IMR-90 (cell line): Measurements from ENCODE around the gene MAN1A2. TPM values are rescaled to one million over a fixed set of nuclear protein-coding genes. Genes with fewer than 3 reads are reported as not detected.

Experiments used
- ATAC-seq: fragments of 200-7000 bp; cut with Tn5 transposase; 2 replicates; pipeline ENCODE4 v1.9.1; 2020; ENCODE audit warnings: low read depth, mild to moderate bottlenecking, moderate library complexity
- BruUV-seq: library from RNA; stranded (reverse); fragments of 400-500 nt; replicated peaks from 2 replicates; lab custom pipeline; 2021; lab: Mats Ljungman, UMichigan
- CTCF ChIA-PET: fragments of 300-600 bp; formaldehyde crosslinking; extraction: SDS; loops from one replicate; lab custom pipeline; 2021; ENCODE audit warnings: antibody characterized with exemption; lab: Yijun Ruan, JAX
- POLR2A ChIA-PET: fragments of 300-600 bp; sonication (Branson Sonifier 250); formaldehyde crosslinking; loops from one replicate; lab custom pipeline; 2022; ENCODE audit warnings: antibody characterized with exemption; ENCODE audit not compliant: unreplicated experiment; lab: Charles Lee
- DNase-seq: peaks from one replicate; pipeline ENCODE4 v3.0.0; 2013
- H2AFZ ChIP-seq: replicated peaks from 2 replicates; pipeline ENCODE3; 2013; ENCODE audit warnings: low read length, mild to moderate bottlenecking; ENCODE audit not compliant: poor library complexity
- H2AK5ac ChIP-seq: 2 replicates; pipeline ENCODE4 v1.6.1; 2013; ENCODE audit warnings: low read depth, low read length, inconsistent platforms
- H2AK9ac ChIP-seq: replicated peaks from 2 replicates; pipeline ENCODE3; 2013; ENCODE audit warnings: mild to moderate bottlenecking, low read depth, low read length, moderate library complexity; ENCODE audit not compliant: poor library complexity
- H2BK120ac ChIP-seq: 2 replicates; pipeline ENCODE4 v1.6.1; 2013; ENCODE audit warnings: low read depth, low read length, inconsistent platforms
- H2BK15ac ChIP-seq: 3 replicates; pipeline ENCODE4 v1.6.1; 2013; ENCODE audit warnings: low read depth, low read length, inconsistent platforms
- H2BK20ac ChIP-seq: 2 replicates; pipeline ENCODE4 v1.6.1; 2013; ENCODE audit warnings: low read depth, mild to moderate bottlenecking, inconsistent platforms, low read length, moderate library complexity
- H2BK5ac ChIP-seq: 2 replicates; pipeline ENCODE4 v1.6.1; 2013; ENCODE audit warnings: mild to moderate bottlenecking, low read depth, low read length, inconsistent platforms; ENCODE audit not compliant: poor library complexity, severe bottlenecking
- H3K14ac ChIP-seq: replicated peaks from 2 replicates; pipeline ENCODE4 v1.6.1; 2013; ENCODE audit warnings: low read depth, low read length, inconsistent platforms
- H3K18ac ChIP-seq: 2 replicates; pipeline ENCODE4 v1.6.1; 2013; ENCODE audit warnings: low read depth, low read length, control low read depth
- H3K23ac ChIP-seq: 2 replicates; pipeline ENCODE4 v1.6.1; 2013; ENCODE audit warnings: low read depth, low read length, inconsistent platforms
- H3K27ac ChIP-seq: 2 replicates; pipeline ENCODE4 v1.5.1; 2013; ENCODE audit warnings: mild to moderate bottlenecking, control low read depth, low read length; ENCODE audit not compliant: insufficient read depth
- H3K27me3 ChIP-seq: 2 replicates; pipeline ENCODE4 v1.6.1; 2013; ENCODE audit warnings: low read length; ENCODE audit not compliant: control insufficient read depth, insufficient read depth
- H3K36me3 ChIP-seq: 2 replicates; pipeline ENCODE4 v1.6.1; 2013; ENCODE audit warnings: low read length, mixed read lengths; ENCODE audit not compliant: control insufficient read depth, insufficient read depth
- H3K4ac ChIP-seq: 2 replicates; pipeline ENCODE4 v1.6.1; 2013; ENCODE audit warnings: low read depth, low read length, inconsistent platforms
- H3K4me1 ChIP-seq: 2 replicates; pipeline ENCODE4 v1.6.1; 2013; ENCODE audit warnings: low read length, mixed read lengths; ENCODE audit not compliant: control insufficient read depth, insufficient read depth
- H3K4me2 ChIP-seq: 2 replicates; pipeline ENCODE4 v1.6.1; 2013; ENCODE audit warnings: low read depth, mild to moderate bottlenecking, control low read depth, low read length, moderate library complexity
- H3K4me3 ChIP-seq: 2 replicates; pipeline ENCODE4 v1.5.1; 2013; ENCODE audit warnings: low read depth, mild to moderate bottlenecking, control low read depth, low read length, moderate library complexity; ENCODE audit not compliant: insufficient read depth
- H3K56ac ChIP-seq: 2 replicates; pipeline ENCODE4 v1.6.1; 2013; ENCODE audit warnings: low read length, inconsistent platforms; ENCODE audit not compliant: insufficient read depth; ENCODE audit errors: extremely low read depth
- H3K79me1 ChIP-seq, 2 experiments: 2 replicates each; pipeline ENCODE4 v1.6.1; 2013; ENCODE audit warnings: low read length in 2 of 2, inconsistent platforms in 1 of 2, low read depth in 1 of 2
- H3K9ac ChIP-seq: 2 replicates; pipeline ENCODE4 v1.6.1; 2013; ENCODE audit warnings: low read depth, low read length, control low read depth
- H3K9me1 ChIP-seq: 2 replicates; pipeline ENCODE4 v1.6.1; 2013; ENCODE audit warnings: low read length, inconsistent platforms; ENCODE audit not compliant: insufficient read depth
- H3K9me3 ChIP-seq: 2 replicates; pipeline ENCODE4 v1.6.1; 2013; ENCODE audit warnings: low read length; ENCODE audit not compliant: control insufficient read depth, insufficient read depth
- H4K20me1 ChIP-seq: 2 replicates; pipeline ENCODE4 v1.6.1; 2013; ENCODE audit warnings: low read length, inconsistent platforms; ENCODE audit not compliant: insufficient read depth
- H4K5ac ChIP-seq: 2 replicates; pipeline ENCODE4 v1.6.1; 2013; ENCODE audit warnings: mild to moderate bottlenecking, low read depth, low read length, control low read depth
- H4K8ac ChIP-seq, 2 experiments: 2 replicates each; pipeline ENCODE4 v1.6.1; 2013; ENCODE audit warnings: low read depth in 2 of 2, low read length in 2 of 2, control low read depth in 1 of 2, inconsistent platforms in 1 of 2
- H4K91ac ChIP-seq: 2 replicates; pipeline ENCODE4 v1.6.1; 2013; ENCODE audit warnings: low read depth, low read length, inconsistent platforms; ENCODE audit not compliant: insufficient read depth
- CTCF ChIP-seq: conservative IDR thresholded peaks from 2 replicates; pipeline ENCODE4 v1.5.1; 2012; ENCODE audit warnings: mild to moderate bottlenecking, low read depth, low read length, improper control_type of control experiment
- ELK1 ChIP-seq: fragments of 150-350 bp; IDR thresholded peaks from 2 replicates; pipeline ENCODE4 v1.6.1; 2016; ENCODE audit warnings: low read depth, mild to moderate bottlenecking, low read length, moderate library complexity, borderline replicate concordance
- FOS ChIP-seq: fragments of 150-350 bp; IDR thresholded peaks from 2 replicates; pipeline ENCODE4 v1.6.1; 2016; ENCODE audit warnings: low read depth, low read length
- MAFK ChIP-seq: IDR thresholded peaks from 2 replicates; pipeline ENCODE4 v1.6.1; 2012; ENCODE audit warnings: low read depth, low read length, improper control_type of control experiment
- MXI1 ChIP-seq: IDR thresholded peaks from 2 replicates; pipeline ENCODE4 v1.6.1; 2012; ENCODE audit warnings: low read depth, mild to moderate bottlenecking, low read length, moderate library complexity, borderline replicate concordance
- NFE2L2 ChIP-seq: fragments of 150-350 bp; IDR thresholded peaks from 2 replicates; pipeline ENCODE4 v1.6.1; 2016; ENCODE audit warnings: low read depth, mild to moderate bottlenecking, low read length
- RAD21 ChIP-seq: IDR thresholded peaks from 2 replicates; pipeline ENCODE4 v1.6.1; 2012; ENCODE audit warnings: low read length, improper control_type of control experiment
- RCOR1 ChIP-seq: IDR thresholded peaks from 2 replicates; pipeline ENCODE4 v1.6.1; 2012; ENCODE audit warnings: mild to moderate bottlenecking, low read length, improper control_type of control experiment; ENCODE audit not compliant: insufficient replicate concordance
- RFX5 ChIP-seq: IDR thresholded peaks from 2 replicates; pipeline ENCODE4 v1.8.0; 2012; ENCODE audit warnings: low read depth, mild to moderate bottlenecking, low read length, moderate library complexity
- SMC3 ChIP-seq: fragments of 150-350 bp; IDR thresholded peaks from 2 replicates; pipeline ENCODE4 v1.6.1; 2016; ENCODE audit warnings: low read depth, mild to moderate bottlenecking, antibody characterized with exemption, low read length, moderate library complexity
- USF2 ChIP-seq: fragments of 150-350 bp; IDR thresholded peaks from 2 replicates; pipeline ENCODE4 v1.6.1; 2017; ENCODE audit warnings: mild to moderate bottlenecking, antibody characterized with exemption, low read length, low read depth
- WGBS, 2 experiments: methylation state at CpG; one replicate each; pipeline versions ENCODE4 v1.1.5 to v1.1.7; 2013; ENCODE audit warnings: missing lambda C conversion rate in 2 of 2; ENCODE audit not compliant: insufficient read length in 1 of 2; ENCODE audit errors: extremely low coverage in 2 of 2; 5-methylcytosine and 5-hydroxymethylcytosine counted together
- dilution Hi-C: fragments of 300-500 bp; cut with HindIII; formaldehyde crosslinking; loops from one replicate; pipeline ENCODE4 v1.14.3; 2018; ENCODE audit warnings: low sequenced_read_pairs; ENCODE audit not compliant: unreplicated experiment
- in situ Hi-C: fragments of 300-500 bp; cut with MboI; formaldehyde crosslinking; loops from 3 replicates; pipeline ENCODE4 v1.14.3; 2019; ENCODE audit warnings: low sequenced_read_pairs, inconsistent platforms, mixed read lengths
- intact Hi-C: fragments of 100-400 bp; cut with micrococcal nuclease; formaldehyde crosslinking; loops from 2 replicates; pipeline ENCODE4 v1.10.0; 2022
- polyA plus RNA-seq, 3 experiments: library from polyadenylated mRNA; depleted of rRNA; stranded (reverse); fragments of >200 nt; gene quantifications; 2 replicates each; pipeline ENCODE4 v1.2.3, GENCODE V29; 2012; ENCODE audit warnings: low replicate concordance in 1 of 3
- total RNA-seq: library from RNA; depleted of rRNA; stranded (reverse); fragments of >200 nt; gene quantifications from 2 replicates; pipeline ENCODE4 v1.2.3, GENCODE V29; 2012

Gene MAN1A2
- total and polyA plus RNA-seq, 2 of the 4 experiments (the other 2 are of a cell fraction): 12.4 to 29.4 TPM

GRCh38 chr1:117414943-117415342, 47.7 kb downstream of the MAN1A2 start:
- no peak overlapping the region for H2BK20ac ChIP-seq
- H4K5ac ChIP-seq: no peak overlapping the region
- H2AK9ac ChIP-seq: no peak overlapping the region
- H4K20me1 ChIP-seq: 0 out of 2 replicates have a peak, but pooled peaks cover 5% of the 10 kb centered on the region
- no peak overlapping the region for H3K4ac ChIP-seq
- in situ Hi-C loops: no loop called here
- ChIA-PET CTCF (no interaction called here), POLR2A (no interaction called here)
- intact Hi-C loops: no loop called here
- H3K9ac ChIP-seq: no peak overlapping the region
- H3K23ac ChIP-seq: no peak overlapping the region
- H3K56ac ChIP-seq: no peak overlapping the region
- H3K4me1 ChIP-seq: no peaks in the 10 kb centered on the region
- no peak overlapping the region for H2BK120ac ChIP-seq
- no peaks in the 10 kb centered on the region for H3K9me3 ChIP-seq
- no peak overlapping the region for H2AK5ac ChIP-seq
- no peaks in the 10 kb centered on the region for H3K27me3 ChIP-seq
- H3K4me2 ChIP-seq: no peak overlapping the region
- ATAC-seq (no peak), DNase-seq (no peak)
- H2AFZ ChIP-seq: no peak overlapping the region
- TF ChIP-seq ELK1: no peak
- no peak for TF ChIP-seq RFX5
- no peak for TF ChIP-seq NFE2L2
- TF ChIP-seq RAD21: no peak
- TF ChIP-seq CTCF: no peak
- no peak for TF ChIP-seq FOS
- TF ChIP-seq RCOR1: no peak
- TF ChIP-seq SMC3: no peak
- TF ChIP-seq MAFK: no peak
- no peak for TF ChIP-seq USF2
- TF ChIP-seq MXI1: no peak
- H3K27ac ChIP-seq: no peak overlapping the region
- no TSS peak for BruUV-seq
- no peak overlapping the region for H4K8ac ChIP-seq
- no peak overlapping the region for H4K91ac ChIP-seq
- no peaks in the 10 kb centered on the region for H3K9me1 ChIP-seq
- H2BK15ac ChIP-seq: no peak overlapping the region
- H3K4me3 ChIP-seq: no peak overlapping the region
- H2BK5ac ChIP-seq: no peak overlapping the region
- dilution Hi-C loops: no loop called here
- no CpG with 5 or more reads among the region's 4 CpGs for WGBS, 2 experiments
- H3K79me1 ChIP-seq: peaks cover 16 to 17% of the 10 kb centered on the region in 2 experiments; a peak in 3 of 4 replicates
- H3K14ac ChIP-seq: no peak overlapping the region
- H3K36me3 ChIP-seq: peaks cover 3% of the 10 kb centered on the region; the same call in 1 of the 2 replicates
- no peak overlapping the region for H3K18ac ChIP-seq
